Fibroblast of skin of right biceps (primary cell): ENCODE measurements around the gene BMP5.
"Not testable (repeated sequence)": the region's sequence is repeated elsewhere in the genome, so short reads cannot be mapped to it uniquely, and the experiment has no call there.

Experiments
- DNase-seq: peaks from one replicate; pipeline ENCODE4 v3.0.0-alpha.2; 2013

The BMP5 gene

GRCh38 chr6:55875400-55875799 is at the start of gene BMP5:
Gene BMP5 (minus strand): TSS chr6:55875590. CDS start chr6:55874865, 725 bp downstream.
- DNase-seq = no peak

- no peak for DNase-seq
These were observed 47.0 kb upstream of the BMP5 start for GRCh38 chr6:55922406-55922805.

- no peak for DNase-seq
These were observed 44.4 kb upstream of the BMP5 start for GRCh38 chr6:55919716-55920308.

GRCh38 chr6:55918639-55919038 is 43.2 kb upstream of the BMP5 start:
- peak; percentile 64 for DNase-seq

- peak; percentile 3 for DNase-seq
These were observed 42.5 kb upstream of the BMP5 start for GRCh38 chr6:55917751-55918415.

DNA sequence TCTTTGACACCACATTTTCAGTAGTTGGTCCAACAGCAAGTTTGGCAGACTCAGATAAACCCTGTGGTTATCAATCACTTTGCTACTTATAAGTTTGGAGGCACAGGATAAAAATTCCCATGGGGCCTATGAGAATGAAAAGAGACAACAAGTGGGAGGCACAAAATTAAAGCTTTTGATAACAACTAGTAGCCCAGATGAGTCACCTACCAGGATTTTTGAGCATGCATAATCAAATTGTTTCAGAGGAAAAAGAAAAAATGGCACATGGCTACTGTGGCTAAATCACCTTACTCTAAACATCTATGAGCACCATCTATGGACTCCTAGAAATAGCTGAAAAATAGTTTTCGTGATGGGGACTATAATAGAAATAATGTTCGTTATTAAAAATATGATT is 40.8 kb upstream of the BMP5 start:
- DNase-seq = peak; percentile 55

DNA sequence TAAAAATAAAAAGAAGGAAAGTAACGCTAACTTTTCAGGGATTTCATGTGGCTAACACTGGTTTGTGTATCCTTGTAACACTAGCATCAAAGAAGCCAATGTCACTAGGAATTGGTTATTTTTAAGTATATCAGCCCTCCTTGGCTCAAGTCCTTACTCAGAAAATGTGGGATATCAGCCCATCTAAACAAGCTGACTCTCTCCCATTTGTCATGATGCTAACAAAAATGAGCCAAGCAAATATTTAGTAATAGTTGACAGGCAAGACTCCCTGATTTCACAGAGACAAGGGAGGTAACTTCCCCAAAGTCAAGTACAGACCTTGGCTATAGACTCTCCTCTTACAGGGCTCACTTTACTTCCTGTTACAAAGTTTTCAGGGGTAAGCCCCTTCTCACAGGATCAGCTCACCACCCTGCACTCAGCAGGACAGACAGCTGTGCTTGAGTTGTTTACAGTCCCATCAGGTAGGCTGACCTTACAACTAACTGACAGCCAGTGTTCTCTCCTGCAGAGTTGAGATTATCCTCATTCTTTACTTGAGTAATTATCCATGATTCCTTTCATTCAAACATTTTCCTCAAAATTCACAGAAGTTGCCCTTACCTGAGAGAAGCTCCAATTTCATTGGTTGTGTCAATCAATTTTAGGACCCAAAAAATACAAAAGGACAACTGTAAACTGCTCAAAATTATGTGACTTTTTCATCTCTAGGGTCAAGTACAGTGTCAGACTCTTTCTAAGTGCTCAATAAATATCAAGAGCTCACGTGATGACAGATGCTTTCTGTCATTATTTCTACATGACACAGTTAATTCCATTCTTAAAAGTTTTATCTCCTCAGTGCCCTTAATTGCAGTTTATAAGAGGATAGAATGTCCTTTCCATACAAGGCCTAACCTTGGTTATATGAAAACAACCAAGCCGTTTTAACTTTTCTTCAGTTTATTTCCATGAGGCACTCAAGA is 38.1 kb upstream of the BMP5 start:
- DNase-seq = no peak

- DNase-seq = not testable (repeated sequence)
These were observed 35.1 kb upstream of the BMP5 start for GRCh38 chr6:55910466-55910865.

GRCh38 chr6:55909911-55910310 is 34.5 kb upstream of the BMP5 start:
- not testable (repeated sequence) for DNase-seq

GRCh38 chr6:55902796-55903195 is 27.4 kb upstream of the BMP5 start:
- DNase-seq = no peak

- DNase-seq = no peak
These were observed 26.4 kb upstream of the BMP5 start for GRCh38 chr6:55901765-55902270.

- peak; percentile 48 for DNase-seq
These were observed 23.0 kb upstream of the BMP5 start for GRCh38 chr6:55898342-55898741.

DNA sequence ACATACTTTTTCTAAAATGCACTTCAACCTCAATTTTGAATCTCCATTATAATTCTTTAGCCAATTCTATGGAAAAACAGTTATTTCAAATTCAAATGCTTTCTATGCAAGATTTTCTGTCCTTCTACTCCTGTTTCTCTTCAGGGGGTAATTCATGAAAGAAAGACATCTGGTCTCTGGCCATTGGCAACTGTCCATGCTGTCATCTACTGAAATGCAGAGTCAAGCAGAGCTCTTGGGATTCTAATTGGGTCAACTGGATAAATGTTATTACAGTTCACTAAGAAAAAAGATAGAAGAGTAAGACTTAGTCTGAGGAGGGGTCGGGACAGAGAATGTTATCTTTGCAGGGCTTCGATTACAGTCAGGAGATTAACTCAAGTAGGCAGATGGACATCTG is 22.0 kb upstream of the BMP5 start:
- no peak for DNase-seq

DNA sequence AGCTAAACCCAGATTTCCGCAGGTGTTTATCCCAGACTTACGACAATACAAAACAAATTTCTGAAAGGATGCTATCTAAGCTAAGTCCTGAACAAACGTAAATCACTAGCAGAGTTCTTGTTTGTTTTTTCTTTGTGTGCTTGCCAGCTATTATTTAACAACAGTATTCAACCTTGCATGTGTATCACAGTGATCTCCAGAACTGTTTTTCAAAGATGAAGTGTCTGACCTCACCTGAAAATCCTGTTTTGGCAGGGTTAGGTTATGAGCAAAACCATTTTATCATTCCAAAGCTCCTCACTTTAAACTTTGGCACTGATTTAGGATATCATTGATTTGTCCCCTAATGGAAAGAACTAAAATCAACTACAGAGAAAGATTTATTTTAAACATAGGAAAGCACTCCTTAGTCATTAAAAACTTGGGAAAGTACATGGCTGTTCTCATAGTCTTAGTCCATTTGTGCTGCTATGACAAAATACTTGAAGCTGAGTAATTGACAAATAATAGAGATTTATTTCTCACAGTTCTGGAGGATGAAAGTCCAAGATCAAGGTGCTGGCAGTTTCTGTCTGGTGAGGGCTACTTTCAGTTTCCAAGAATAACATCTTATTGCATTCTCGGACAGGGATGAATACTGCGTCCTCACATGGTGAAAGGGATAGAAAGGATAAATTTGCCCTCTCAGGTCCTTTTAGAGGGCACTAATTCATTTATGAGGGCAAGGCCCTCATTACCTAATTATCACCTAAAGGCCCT is 20.8 kb upstream of the BMP5 start:
- DNase-seq = no peak

DNA sequence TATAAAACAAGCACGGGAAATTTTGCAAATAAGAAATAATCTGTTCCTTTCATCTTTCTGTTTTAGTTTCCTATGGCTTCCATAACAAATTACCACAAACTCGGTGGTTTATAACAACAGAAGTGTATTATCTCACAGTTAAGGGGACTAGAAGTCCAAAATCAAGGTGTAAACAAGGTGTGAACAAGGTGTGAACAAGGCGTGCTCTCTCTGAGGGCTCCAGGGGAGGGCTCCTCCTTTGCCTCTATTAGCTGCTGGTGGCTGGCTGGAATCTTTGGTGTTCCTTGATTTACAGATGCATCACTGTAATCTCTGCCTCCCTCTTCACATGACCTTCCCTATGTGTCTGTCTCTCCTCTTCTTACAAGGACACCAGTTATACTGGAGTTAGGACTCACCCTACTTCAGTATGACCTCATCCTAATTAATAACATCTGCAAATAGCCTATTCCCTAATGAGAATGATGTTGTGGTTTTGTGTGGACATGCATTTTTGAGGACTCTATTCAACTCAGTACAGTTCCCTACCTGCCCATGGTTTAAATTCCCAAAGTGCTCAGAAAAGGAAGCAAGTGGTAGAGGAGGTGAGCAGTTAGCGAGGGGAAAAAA is 17.5 kb upstream of the BMP5 start:
- DNase-seq = no peak

DNA sequence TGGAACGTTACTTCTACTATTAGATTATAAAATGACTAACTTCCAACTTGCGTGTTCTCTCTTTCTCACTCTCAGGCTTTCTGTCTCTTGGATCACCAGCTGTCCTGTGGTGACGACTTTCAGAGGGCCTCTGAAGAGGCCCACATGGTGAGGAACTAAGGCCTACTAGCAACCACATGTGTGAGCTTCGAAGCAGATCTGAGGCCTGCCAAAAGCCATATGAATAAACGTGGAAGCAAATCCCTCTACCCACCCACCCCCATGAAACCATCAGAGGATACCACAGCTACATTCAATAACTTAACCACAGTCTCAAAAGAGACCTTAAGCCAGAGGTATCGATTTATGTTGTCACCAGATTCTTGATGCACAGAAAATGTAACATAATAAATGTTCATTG is 13.5 kb upstream of the BMP5 start:
- DNase-seq = no peak

DNA sequence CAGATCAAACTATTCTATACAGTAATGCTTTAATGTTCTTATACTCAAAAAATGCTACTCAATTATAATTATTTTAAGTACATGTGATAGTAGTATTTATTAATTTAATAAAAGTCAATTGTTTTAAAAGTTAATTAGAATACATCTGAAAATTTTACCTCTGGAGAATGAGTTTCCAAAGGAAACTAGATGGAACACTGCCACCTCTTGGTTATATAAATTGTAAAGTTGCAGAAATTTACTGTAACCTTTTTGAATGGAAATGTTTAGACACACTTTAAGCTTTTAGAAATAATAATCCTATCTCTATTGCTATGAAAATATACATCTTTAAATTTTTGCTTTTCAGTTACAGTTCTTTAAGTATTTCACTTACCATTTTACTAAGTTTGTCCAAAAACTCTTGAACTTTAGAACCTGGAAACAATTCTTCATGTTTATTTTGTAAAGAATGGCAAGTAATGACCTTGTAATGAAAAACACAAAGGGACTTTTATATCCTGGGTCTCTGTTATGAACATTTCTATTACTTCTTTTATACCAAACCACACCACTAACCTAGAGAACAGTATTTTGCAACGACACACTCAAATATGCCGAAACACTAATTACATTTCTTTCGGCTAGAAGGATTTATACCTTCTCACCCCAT is 10.9 kb upstream of the BMP5 start:
- peak; percentile 12 for DNase-seq

- DNase-seq = peak; percentile 86
These were observed 7.6 kb upstream of the BMP5 start for GRCh38 chr6:55882718-55883569.

DNA sequence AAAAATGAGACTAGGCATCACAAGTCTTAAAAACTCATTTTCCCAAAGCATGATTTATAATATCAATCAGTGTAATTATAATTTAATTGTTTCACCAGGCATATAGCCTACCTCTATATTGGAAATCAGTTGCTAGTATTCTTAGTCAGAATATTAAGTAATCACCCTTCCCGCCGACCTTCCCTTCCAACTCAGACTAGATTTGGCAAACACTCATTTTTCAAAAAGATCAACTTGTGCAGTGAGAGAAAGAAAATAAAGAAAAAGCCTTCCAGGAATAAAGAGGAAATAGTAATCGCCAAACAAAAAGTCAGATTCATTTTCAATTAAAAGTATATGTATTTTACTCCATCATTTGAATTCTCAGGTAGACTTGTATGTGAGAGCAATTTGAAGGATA is 1.9 kb upstream of the BMP5 start:
- DNase-seq = no peak

GRCh38 chr6:55874316-55874715 is 1.1 kb downstream of the BMP5 start:
- no peak for DNase-seq

DNA sequence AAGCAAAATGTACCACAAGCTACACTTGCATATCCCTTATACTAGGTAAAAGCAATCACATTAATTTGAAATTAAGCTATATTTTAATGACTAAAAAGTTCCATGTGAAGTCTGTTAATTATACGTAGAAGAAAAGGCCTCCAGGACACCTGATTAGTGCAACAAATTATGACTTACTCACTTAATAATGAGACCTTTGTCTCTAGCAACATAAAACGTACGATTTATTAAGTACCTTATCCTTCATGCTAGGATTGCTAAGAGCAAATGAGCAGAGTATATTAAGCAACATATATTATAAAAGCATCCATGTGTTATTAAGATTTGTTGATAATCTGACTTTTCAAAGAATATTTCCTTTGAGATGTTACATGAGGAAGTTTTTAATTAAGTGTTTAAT is 2.5 kb downstream of the BMP5 start:
- DNase-seq = no peak
